ENCODE results near the gene ROR2. TPM values are rescaled to one million over a fixed set of nuclear protein-coding genes. Genes with fewer than 3 reads are reported as not detected.

ROR2 gene
- total and polyA plus RNA-seq, 2 of the 13 experiments (the other 11 are each of a cell fraction or from before 2014, with no cell fraction given) = not detected

DNA sequence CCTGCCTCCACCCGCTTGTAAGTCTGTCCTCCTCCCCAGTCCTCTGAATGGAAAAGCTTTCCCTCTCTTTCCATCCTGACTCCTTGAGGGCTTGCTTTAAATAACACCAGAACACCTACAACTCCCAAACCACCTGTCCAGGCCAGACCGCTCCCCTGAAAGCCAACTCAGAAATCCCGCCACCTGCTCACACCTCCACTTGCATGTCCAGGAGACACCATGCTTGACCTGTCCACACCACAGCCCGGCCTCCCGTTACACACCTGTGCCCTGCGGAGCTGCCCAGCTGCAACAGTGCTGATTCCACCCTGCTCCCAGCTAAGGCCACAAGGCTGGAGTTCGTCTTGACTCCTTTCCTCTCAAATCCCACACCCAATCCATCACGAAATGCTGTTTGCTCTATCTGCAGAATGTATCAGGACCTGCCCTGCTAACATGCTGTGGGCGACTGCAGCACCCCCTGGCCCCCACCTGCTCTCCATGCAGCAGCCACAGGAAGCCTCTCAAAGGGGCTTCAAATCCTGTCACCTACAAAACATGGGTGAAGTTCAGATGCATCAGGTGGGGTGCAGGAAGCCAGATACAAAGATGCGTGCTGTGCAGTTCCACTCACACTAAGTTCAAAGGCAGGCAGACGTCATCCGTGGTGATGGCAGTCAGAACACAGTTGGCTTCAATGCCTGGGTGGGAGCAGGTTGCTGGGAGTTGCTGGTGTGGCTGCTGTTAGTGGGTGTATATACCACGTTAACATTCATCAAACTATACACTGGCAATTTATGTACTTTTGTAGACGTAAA is 166.0 kb downstream of the ROR2 start (continued):
- TF ChIP-seq ZNF780A (CRISPR knock-in tag; IDR thresholded peaks at IDR 0.05) = no peak
- TF ChIP-seq, protein P1, sequence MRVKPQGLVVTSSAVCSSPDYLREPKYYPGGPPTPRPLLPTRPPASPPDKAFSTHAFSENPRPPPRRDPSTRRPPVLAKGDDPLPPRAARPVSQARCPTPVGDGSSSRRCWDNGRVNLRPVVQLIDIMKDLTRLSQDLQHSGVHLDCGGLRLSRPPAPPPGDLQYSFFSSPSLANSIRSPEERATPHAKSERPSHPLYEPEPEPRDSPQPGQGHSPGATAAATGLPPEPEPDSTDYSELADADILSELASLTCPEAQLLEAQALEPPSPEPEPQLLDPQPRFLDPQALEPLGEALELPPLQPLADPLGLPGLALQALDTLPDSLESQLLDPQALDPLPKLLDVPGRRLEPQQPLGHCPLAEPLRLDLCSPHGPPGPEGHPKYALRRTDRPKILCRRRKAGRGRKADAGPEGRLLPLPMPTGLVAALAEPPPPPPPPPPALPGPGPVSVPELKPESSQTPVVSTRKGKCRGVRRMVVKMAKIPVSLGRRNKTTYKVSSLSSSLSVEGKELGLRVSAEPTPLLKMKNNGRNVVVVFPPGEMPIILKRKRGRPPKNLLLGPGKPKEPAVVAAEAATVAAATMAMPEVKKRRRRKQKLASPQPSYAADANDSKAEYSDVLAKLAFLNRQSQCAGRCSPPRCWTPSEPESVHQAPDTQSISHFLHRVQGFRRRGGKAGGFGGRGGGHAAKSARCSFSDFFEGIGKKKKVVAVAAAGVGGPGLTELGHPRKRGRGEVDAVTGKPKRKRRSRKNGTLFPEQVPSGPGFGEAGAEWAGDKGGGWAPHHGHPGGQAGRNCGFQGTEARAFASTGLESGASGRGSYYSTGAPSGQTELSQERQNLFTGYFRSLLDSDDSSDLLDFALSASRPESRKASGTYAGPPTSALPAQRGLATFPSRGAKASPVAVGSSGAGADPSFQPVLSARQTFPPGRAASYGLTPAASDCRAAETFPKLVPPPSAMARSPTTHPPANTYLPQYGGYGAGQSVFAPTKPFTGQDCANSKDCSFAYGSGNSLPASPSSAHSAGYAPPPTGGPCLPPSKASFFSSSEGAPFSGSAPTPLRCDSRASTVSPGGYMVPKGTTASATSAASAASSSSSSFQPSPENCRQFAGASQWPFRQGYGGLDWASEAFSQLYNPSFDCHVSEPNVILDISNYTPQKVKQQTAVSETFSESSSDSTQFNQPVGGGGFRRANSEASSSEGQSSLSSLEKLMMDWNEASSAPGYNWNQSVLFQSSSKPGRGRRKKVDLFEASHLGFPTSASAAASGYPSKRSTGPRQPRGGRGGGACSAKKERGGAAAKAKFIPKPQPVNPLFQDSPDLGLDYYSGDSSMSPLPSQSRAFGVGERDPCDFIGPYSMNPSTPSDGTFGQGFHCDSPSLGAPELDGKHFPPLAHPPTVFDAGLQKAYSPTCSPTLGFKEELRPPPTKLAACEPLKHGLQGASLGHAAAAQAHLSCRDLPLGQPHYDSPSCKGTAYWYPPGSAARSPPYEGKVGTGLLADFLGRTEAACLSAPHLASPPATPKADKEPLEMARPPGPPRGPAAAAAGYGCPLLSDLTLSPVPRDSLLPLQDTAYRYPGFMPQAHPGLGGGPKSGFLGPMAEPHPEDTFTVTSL (CRISPR knock-in tag; IDR thresholded peaks at IDR 0.05; ENCODE audit: borderline replicate concordance) = no peak
- no peak for TF ChIP-seq KDM3A (CRISPR knock-in tag; IDR thresholded peaks at IDR 0.05; ENCODE audit: low read depth)
- TF ChIP-seq KDM5B (CRISPR knock-in tag; IDR thresholded peaks at IDR 0.05; ENCODE audit: borderline replicate concordance) = no peak
- TF ChIP-seq SOX5 (CRISPR knock-in tag; IDR thresholded peaks at IDR 0.05; ENCODE audit: borderline replicate concordance) = no peak
- no peak for TF ChIP-seq RORA (CRISPR knock-in tag; IDR thresholded peaks at IDR 0.05)
- no peak for TF ChIP-seq ZNF354B (CRISPR knock-in tag; IDR thresholded peaks at IDR 0.05)
- TF ChIP-seq, protein P2, sequence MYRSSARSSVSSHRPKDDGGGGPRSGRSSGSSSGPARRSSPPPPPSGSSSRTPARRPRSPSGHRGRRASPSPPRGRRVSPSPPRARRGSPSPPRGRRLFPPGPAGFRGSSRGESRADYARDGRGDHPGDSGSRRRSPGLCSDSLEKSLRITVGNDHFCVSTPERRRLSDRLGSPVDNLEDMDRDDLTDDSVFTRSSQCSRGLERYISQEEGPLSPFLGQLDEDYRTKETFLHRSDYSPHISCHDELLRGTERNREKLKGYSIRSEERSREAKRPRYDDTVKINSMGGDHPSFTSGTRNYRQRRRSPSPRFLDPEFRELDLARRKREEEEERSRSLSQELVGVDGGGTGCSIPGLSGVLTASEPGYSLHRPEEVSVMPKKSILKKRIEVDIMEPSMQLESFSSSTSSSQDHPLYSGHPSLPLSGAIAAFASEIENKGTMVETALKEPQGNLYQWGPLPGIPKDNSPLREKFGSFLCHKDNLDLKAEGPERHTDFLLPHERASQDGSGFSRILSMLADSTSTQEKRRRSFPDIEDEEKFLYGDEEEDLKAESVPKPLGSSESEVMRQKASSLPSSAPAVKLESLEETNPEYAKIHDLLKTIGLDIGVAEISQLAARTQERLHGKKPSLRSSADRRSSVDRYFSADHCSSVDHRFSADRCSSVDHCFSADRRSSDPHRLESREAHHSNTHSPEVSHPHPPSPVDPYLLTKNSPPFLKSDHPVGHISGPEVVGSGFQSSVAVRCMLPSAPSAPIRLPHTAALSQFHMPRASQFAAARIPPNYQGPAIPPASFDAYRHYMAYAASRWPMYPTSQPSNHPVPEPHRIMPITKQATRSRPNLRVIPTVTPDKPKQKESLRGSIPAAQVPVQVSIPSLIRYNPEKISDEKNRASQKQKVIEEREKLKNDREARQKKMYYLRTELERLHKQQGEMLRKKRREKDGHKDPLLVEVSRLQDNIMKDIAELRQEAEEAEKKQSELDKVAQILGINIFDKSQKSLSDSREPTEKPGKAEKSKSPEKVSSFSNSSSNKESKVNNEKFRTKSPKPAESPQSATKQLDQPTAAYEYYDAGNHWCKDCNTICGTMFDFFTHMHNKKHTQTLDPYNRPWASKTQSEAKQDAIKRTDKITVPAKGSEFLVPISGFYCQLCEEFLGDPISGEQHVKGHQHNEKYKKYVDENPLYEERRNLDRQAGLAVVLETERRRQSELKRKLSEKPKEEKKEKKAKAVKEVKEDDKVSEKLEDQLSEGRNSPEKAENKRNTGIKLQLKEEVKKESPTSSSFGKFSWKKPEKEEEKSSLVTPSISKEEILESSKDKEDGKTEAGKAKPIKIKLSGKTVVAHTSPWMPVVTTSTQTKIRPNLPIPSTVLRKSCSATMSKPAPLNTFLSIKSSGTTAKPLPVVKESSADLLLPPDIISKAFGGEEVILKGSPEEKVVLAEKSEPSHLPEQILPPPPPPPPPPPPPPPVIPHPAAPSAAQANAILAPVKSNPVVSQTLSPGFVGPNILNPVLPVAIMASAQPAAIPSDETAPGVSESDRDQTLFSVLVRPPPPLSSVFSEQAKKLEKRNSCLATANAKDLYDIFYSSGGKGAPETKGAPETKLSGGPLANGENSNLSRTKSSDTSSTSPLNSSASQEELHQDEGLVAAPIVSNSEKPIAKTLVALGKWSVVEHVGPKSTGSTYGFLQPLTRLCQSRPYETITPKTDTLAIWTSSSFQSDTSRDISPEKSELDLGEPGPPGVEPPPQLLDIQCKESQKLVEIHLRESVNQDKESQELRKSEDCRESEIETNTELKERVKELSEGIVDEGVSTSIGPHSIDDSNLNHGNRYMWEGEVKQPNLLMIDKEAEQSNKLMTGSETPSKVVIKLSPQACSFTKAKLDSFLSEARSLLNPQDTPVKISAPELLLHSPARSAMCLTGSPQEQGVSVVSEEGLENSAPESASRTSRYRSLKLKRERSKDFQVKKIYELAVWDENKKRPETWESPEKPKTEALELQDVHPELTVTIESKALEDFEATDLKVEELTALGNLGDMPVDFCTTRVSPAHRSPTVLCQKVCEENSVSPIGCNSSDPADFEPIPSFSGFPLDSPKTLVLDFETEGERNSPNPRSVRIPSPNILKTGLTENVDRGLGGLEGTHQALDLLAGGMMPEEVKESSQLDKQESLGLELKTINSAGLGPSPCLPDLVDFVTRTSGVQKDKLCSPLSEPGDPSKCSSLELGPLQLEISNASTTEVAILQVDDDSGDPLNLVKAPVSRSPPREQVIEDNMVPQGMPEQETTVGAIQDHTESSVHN (CRISPR knock-in tag; IDR thresholded peaks at IDR 0.05) = no peak
